Stimulated activated naive B cell treated with anti-CD40 and anti-IgM and Interleukin-4, amounts not matched to agents 10 μg/mL and 1 μg/mL and 100 μg/mL, for 72 hours (primary cell): ENCODE results near the gene EIF2A.
"Not testable (repeated sequence)": the region's sequence is repeated elsewhere in the genome, so short reads cannot be mapped to it uniquely, and the experiment has no call there.

Experiments
- ATAC-seq, 2 donors: fragments of 150-1000 bp; cut with Tn5 transposase; replicated peaks; 2 replicates each; pipeline ENCODE4 v1.10.0; 2021; ENCODE audit warnings: moderate library complexity in 1 of 2
- DNase-seq: peaks from one replicate; pipeline ENCODE4 v3.0.0; 2021
- H3K27ac Mint-ChIP-seq: one replicate; pipeline ENCODE4 v1.8.0; 2022; ENCODE audit warnings: mild to moderate bottlenecking, mixed read lengths
- H3K27me3 Mint-ChIP-seq, 2 donors: one replicate each; pipeline ENCODE4 v1.8.0; 2022; ENCODE audit warnings: mixed read lengths in 2 of 2
- H3K36me3 Mint-ChIP-seq, 2 donors: one replicate each; pipeline ENCODE4 v1.8.0; 2022; ENCODE audit warnings: mixed read lengths in 2 of 2, mild to moderate bottlenecking in 1 of 2
- H3K4me1 Mint-ChIP-seq, 2 donors: one replicate each; pipeline ENCODE4 v1.8.0; 2022; ENCODE audit warnings: mixed read lengths in 2 of 2, mild to moderate bottlenecking in 1 of 2
- H3K4me3 Mint-ChIP-seq, 2 donors: one replicate each; pipeline ENCODE4 v1.8.0; 2022; ENCODE audit warnings: mild to moderate bottlenecking in 2 of 2, mixed read lengths in 2 of 2, moderate library complexity in 1 of 2
- H3K9me3 Mint-ChIP-seq, 2 donors: one replicate each; pipeline ENCODE4 v1.8.0; 2022; ENCODE audit warnings: mixed read lengths in 2 of 2, mild to moderate bottlenecking in 1 of 2

Gene EIF2A

GRCh38 chr3:150600647-150601530 is 54.3 kb downstream of the EIF2A start:
- peak overlapping the region; percentile 99 for H3K4me3 Mint-ChIP-seq
- DNase-seq, H3K9me3 Mint-ChIP-seq, H3K27me3 Mint-ChIP-seq, ATAC-seq: not testable (repeated sequence)
- peaks cover 43 to 50% of the 10 kb centered on the region in 2 donors for H3K36me3 Mint-ChIP-seq
- H3K27ac Mint-ChIP-seq = peak overlapping the region; percentile 98
- peaks cover 30 to 69% of the 10 kb centered on the region in 2 donors for H3K4me1 Mint-ChIP-seq

GRCh38 chr3:150602426-150603152 is 56.0 kb downstream of the EIF2A start:
- ATAC-seq (peak; percentile 1), DNase-seq (no peak)
- Mint-ChIP-seq H3K36me3 (peaks cover 47 to 57% of the 10 kb centered on the region in 2 donors), H3K9me3 (peaks cover 0 to 5% of the 10 kb centered on the region in 2 donors), H3K4me1 (peaks cover 38 to 71% of the 10 kb centered on the region in 2 donors), H3K27me3 (no peaks in the 10 kb centered on the region), H3K27ac (peak overlapping the region; percentile 100), H3K4me3 (peak overlapping the region; percentile 99)

- peaks cover 0 to 5% of the 10 kb centered on the region in 2 donors for H3K9me3 Mint-ChIP-seq
- H3K4me3 Mint-ChIP-seq = peak within 1 kb of the TSS; percentile 99
- peaks cover 43 to 71% of the 10 kb centered on the region in 2 donors for H3K4me1 Mint-ChIP-seq
- peak within 1 kb of the TSS; percentile 100 for H3K27ac Mint-ChIP-seq
- DNase-seq (peak; percentile 96), ATAC-seq (peak; percentile 67 to 71)
- H3K36me3 Mint-ChIP-seq = peaks cover 49 to 63% of the 10 kb centered on the region in 2 donors
- no peaks in the 10 kb centered on the region for H3K27me3 Mint-ChIP-seq
These were observed 56.8 kb downstream of the EIF2A start, which contains the start of gene SELENOT for GRCh38 chr3:150603153-150603979. Gene SELENOT (plus strand): TSS chr3:150603321. CDS start chr3:150603363, 42 bp downstream.

GRCh38 chr3:150603980-150604319 is 57.4 kb downstream of the EIF2A start:
- H3K4me3 Mint-ChIP-seq = peak overlapping the region; percentile 99
- peak overlapping the region; percentile 100 for H3K27ac Mint-ChIP-seq
- H3K9me3 Mint-ChIP-seq = peaks cover 0 to 5% of the 10 kb centered on the region in 2 donors
- peaks cover 50 to 67% of the 10 kb centered on the region in 2 donors for H3K36me3 Mint-ChIP-seq
- no peak for DNase-seq
- no peaks in the 10 kb centered on the region for H3K27me3 Mint-ChIP-seq
- peaks cover 46 to 72% of the 10 kb centered on the region in 2 donors for H3K4me1 Mint-ChIP-seq
- ATAC-seq = no peak

- H3K27me3 Mint-ChIP-seq = no peaks in the 10 kb centered on the region
- ATAC-seq (no peak), DNase-seq (no peak)
- H3K4me1 Mint-ChIP-seq = peaks cover 47 to 72% of the 10 kb centered on the region in 2 donors
- peak overlapping the region; percentile 82 for H3K27ac Mint-ChIP-seq
- peaks cover 0 to 5% of the 10 kb centered on the region in 2 donors for H3K9me3 Mint-ChIP-seq
- peak overlapping the region; percentile 86 to 92 for H3K4me3 Mint-ChIP-seq
- peaks cover 54 to 70% of the 10 kb centered on the region in 2 donors for H3K36me3 Mint-ChIP-seq
These were observed 59.5 kb downstream of the EIF2A start for GRCh38 chr3:150605998-150606641.

- H3K9me3 Mint-ChIP-seq = no peaks in the 10 kb centered on the region
- no peaks in the 10 kb centered on the region for H3K27me3 Mint-ChIP-seq
- H3K4me1 Mint-ChIP-seq = peaks cover 39 to 69% of the 10 kb centered on the region in 2 donors
- DNase-seq (no peak), ATAC-seq (no peak)
- peak overlapping the region; percentile 25 for H3K27ac Mint-ChIP-seq
- H3K36me3 Mint-ChIP-seq = peaks cover 54 to 66% of the 10 kb centered on the region in 2 donors
- peak overlapping the region; percentile 31 to 46 for H3K4me3 Mint-ChIP-seq
These were observed 60.9 kb downstream of the EIF2A start for GRCh38 chr3:150607267-150608065.

- H3K36me3 Mint-ChIP-seq = peaks cover 54 to 68% of the 10 kb centered on the region in 2 donors
- H3K27me3 Mint-ChIP-seq = no peaks in the 10 kb centered on the region
- ATAC-seq = peak; percentile 36 to 37
- DNase-seq = no peak
- peaks cover 44 to 85% of the 10 kb centered on the region in 2 donors for H3K4me1 Mint-ChIP-seq
- H3K4me3 Mint-ChIP-seq = peak overlapping the region in 1 of 2 donors; percentile 55
- H3K9me3 Mint-ChIP-seq = peaks cover 0 to 3% of the 10 kb centered on the region in 2 donors
- peak overlapping the region; percentile 21 for H3K27ac Mint-ChIP-seq
These were observed 63.4 kb downstream of the EIF2A start for GRCh38 chr3:150609988-150610387.

- H3K27me3 Mint-ChIP-seq = no peaks in the 10 kb centered on the region
- ATAC-seq = no peak
- H3K36me3 Mint-ChIP-seq = peaks cover 51 to 68% of the 10 kb centered on the region in 2 donors
- peaks cover 0 to 3% of the 10 kb centered on the region in 2 donors for H3K9me3 Mint-ChIP-seq
- H3K4me3 Mint-ChIP-seq = peak overlapping the region in 1 of 2 donors; percentile 15
- no peak for DNase-seq
- H3K4me1 Mint-ChIP-seq = peaks cover 44 to 83% of the 10 kb centered on the region in 2 donors
- no peak overlapping the region for H3K27ac Mint-ChIP-seq
These were observed 64.2 kb downstream of the EIF2A start for GRCh38 chr3:150610785-150611184.

GRCh38 chr3:150611666-150612065 is 65.1 kb downstream of the EIF2A start:
- ATAC-seq = no peak
- H3K27ac Mint-ChIP-seq = no peak overlapping the region
- H3K9me3 Mint-ChIP-seq = peaks cover 0 to 3% of the 10 kb centered on the region in 2 donors
- H3K36me3 Mint-ChIP-seq = peaks cover 43 to 60% of the 10 kb centered on the region in 2 donors
- no peak overlapping the region for H3K4me3 Mint-ChIP-seq
- peaks cover 37 to 74% of the 10 kb centered on the region in 2 donors for H3K4me1 Mint-ChIP-seq
- no peak for DNase-seq
- H3K27me3 Mint-ChIP-seq = no peaks in the 10 kb centered on the region

- no peak for ATAC-seq
- no peak for DNase-seq
- H3K4me1 Mint-ChIP-seq = peaks cover 35 to 66% of the 10 kb centered on the region in 2 donors
- H3K4me3 Mint-ChIP-seq = no peak overlapping the region
- H3K27me3 Mint-ChIP-seq = no peaks in the 10 kb centered on the region
- peaks cover 0 to 3% of the 10 kb centered on the region in 2 donors for H3K9me3 Mint-ChIP-seq
- H3K36me3 Mint-ChIP-seq = peaks cover 37 to 52% of the 10 kb centered on the region in 2 donors
- H3K27ac Mint-ChIP-seq = no peak overlapping the region
These were observed 65.9 kb downstream of the EIF2A start for GRCh38 chr3:150612494-150612893.

- H3K27me3 Mint-ChIP-seq = no peaks in the 10 kb centered on the region
- ATAC-seq (no peak), DNase-seq (no peak)
- peaks cover 37 to 51% of the 10 kb centered on the region in 2 donors for H3K36me3 Mint-ChIP-seq
- peaks cover 0 to 3% of the 10 kb centered on the region in 2 donors for H3K9me3 Mint-ChIP-seq
- no peak overlapping the region for H3K4me3 Mint-ChIP-seq
- no peak overlapping the region for H3K27ac Mint-ChIP-seq
- peaks cover 30 to 60% of the 10 kb centered on the region in 2 donors for H3K4me1 Mint-ChIP-seq
These were observed 66.4 kb downstream of the EIF2A start for GRCh38 chr3:150613034-150613433.

GRCh38 chr3:150613709-150614480 is 67.3 kb downstream of the EIF2A start:
- Mint-ChIP-seq H3K4me3 (no peak overlapping the region), H3K36me3 (peaks cover 44 to 54% of the 10 kb centered on the region in 2 donors), H3K9me3 (peaks cover 0 to 3% of the 10 kb centered on the region in 2 donors), H3K4me1 (peaks cover 28 to 57% of the 10 kb centered on the region in 2 donors), H3K27ac (no peak overlapping the region), H3K27me3 (no peaks in the 10 kb centered on the region)
- DNase-seq = no peak
- ATAC-seq = no peak
